Body of pancreas (tissue), 4 donors: ENCODE data around the gene WNT3. TPM values are rescaled to one million over a fixed set of nuclear protein-coding genes. Genes with fewer than 3 reads are reported as not detected.
"Not testable (repeated sequence)": the region's sequence is repeated elsewhere in the genome, so short reads cannot be mapped to it uniquely, and the experiment has no call there.

Experiments used
- ATAC-seq: fragments of 150-250 bp; one replicate; pipeline ENCODE4 v1.9.1; 2016
- DNase-seq, 4 donors: peaks; one replicate each; pipeline ENCODE4 v3.0.0-alpha.2; 2019
- H3K27ac ChIP-seq, 4 donors: fragments of 200-600 bp; sonication (generic); 1 replicate in 3 of 4; 2 replicates in 1 of 4; pipeline versions ENCODE4 v1.5.1 to v1.6.1; 2016 to 2019; ENCODE audit warnings: mild to moderate bottlenecking in 1 of 4, mixed read lengths in 1 of 4, moderate library complexity in 1 of 4
- H3K27me3 ChIP-seq, 2 donors: fragments of 200-600 bp; sonication (generic); one replicate each; pipeline ENCODE4 v1.6.0; 2016; ENCODE audit warnings: mild to moderate bottlenecking in 1 of 2
- H3K36me3 ChIP-seq, 2 donors: fragments of 200-600 bp; sonication (generic); replicated peaks in 1 of 2; 2 replicates each; pipeline ENCODE4 v1.5.1; 2016; ENCODE audit warnings: low read depth in 2 of 2; ENCODE audit not compliant: insufficient read depth in 1 of 2
- H3K4me1 ChIP-seq: fragments of 200-600 bp; sonication (generic); one replicate; pipeline ENCODE4 v1.6.0; 2016
- H3K4me3 ChIP-seq, 2 donors: fragments of 200-600 bp; sonication (generic); 1 replicate in 1 of 2; 2 replicates in 1 of 2; pipeline ENCODE4 v1.5.1; 2016 to 2019
- H3K9me3 ChIP-seq, 3 donors: fragments of 200-600 bp; sonication (generic); 1 replicate in 2 of 3; 2 replicates in 1 of 3; pipeline ENCODE4 v1.5.1; 2016
- POLR2A ChIP-seq, 3 donors: fragments of 450-650 bp; IDR thresholded peaks; one replicate each; pipeline ENCODE4 v1.6.1; 2016; ENCODE audit warnings: antibody characterized with exemption in 3 of 3, mild to moderate bottlenecking in 2 of 3
- WGBS, 2 donors: methylation state at CpG; one replicate each; pipeline ENCODE4 v1.1.5; 2017; 5-methylcytosine and 5-hydroxymethylcytosine counted together
- intact Hi-C: fragments of 100-400 bp; cut with DNase I; formaldehyde crosslinking; loops from one replicate; pipeline ENCODE4 v1.15.1; 2023
- total RNA-seq, 2 donors: library from RNA; depleted of rRNA; stranded (reverse); fragments of >200 nt; gene quantifications; one replicate each; pipeline ENCODE4 v1.1.0, GENCODE V29; 2016
- TF ChIP-seq, protein P1 (sequence below), 7 experiments: fragments of 450-650 bp in 4 of 7; fragments of 200-600 bp in 3 of 7; sonication (generic) in 3 of 7; IDR thresholded peaks; one replicate each; pipeline ENCODE4 v1.5.1; 2016 to 2019; ENCODE audit warnings: antibody characterized with exemption in 7 of 7

Gene WNT3
- total RNA-seq, 2 donors from 2014 or later: 0.26 to 1.6 TPM

DNA sequence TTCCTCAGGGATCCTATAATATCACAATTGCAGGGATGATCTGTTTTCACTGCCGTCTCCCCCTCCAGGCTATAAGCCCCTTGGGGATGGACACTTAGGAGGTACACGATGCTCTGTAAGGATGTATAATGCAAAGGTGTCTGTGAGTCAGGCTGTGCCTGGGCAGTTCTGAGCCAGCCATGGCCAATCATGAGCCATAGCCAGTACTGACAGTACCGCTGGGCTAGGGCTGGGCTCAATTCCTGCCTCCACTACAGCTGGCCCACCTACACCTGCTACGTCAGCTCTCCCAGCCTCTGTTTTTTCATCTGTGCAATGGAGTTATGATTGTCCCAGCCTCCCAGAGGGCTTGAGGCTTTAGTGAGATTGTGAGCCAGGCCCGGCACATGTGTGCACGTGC is 30.0 kb upstream of the WNT3 start:
- TF ChIP-seq POLR2A (IDR thresholded peaks at IDR 0.05): no peak
- TF ChIP-seq, protein P1, sequence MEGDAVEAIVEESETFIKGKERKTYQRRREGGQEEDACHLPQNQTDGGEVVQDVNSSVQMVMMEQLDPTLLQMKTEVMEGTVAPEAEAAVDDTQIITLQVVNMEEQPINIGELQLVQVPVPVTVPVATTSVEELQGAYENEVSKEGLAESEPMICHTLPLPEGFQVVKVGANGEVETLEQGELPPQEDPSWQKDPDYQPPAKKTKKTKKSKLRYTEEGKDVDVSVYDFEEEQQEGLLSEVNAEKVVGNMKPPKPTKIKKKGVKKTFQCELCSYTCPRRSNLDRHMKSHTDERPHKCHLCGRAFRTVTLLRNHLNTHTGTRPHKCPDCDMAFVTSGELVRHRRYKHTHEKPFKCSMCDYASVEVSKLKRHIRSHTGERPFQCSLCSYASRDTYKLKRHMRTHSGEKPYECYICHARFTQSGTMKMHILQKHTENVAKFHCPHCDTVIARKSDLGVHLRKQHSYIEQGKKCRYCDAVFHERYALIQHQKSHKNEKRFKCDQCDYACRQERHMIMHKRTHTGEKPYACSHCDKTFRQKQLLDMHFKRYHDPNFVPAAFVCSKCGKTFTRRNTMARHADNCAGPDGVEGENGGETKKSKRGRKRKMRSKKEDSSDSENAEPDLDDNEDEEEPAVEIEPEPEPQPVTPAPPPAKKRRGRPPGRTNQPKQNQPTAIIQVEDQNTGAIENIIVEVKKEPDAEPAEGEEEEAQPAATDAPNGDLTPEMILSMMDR (IDR thresholded peaks at IDR 0.05): no peak
- Histone ChIP-seq H3K4me3 (no peak overlapping the region), H3K27ac (no peak overlapping the region), H3K9me3 (peaks cover 0 to under 1% (median 0%) of the 10 kb centered on the region in 3 donors), H3K4me1 (peaks cover 12% of the 10 kb centered on the region), H3K27me3 (no peaks in the 10 kb centered on the region), H3K36me3 (no peaks in the 10 kb centered on the region)
- no peak for ATAC-seq
- no peak for DNase-seq
- intact Hi-C loops: no loop called here
- 80 to 89% methylated on average over 5 to 6 of the region's 6 CpGs for WGBS, 2 donors

DNA sequence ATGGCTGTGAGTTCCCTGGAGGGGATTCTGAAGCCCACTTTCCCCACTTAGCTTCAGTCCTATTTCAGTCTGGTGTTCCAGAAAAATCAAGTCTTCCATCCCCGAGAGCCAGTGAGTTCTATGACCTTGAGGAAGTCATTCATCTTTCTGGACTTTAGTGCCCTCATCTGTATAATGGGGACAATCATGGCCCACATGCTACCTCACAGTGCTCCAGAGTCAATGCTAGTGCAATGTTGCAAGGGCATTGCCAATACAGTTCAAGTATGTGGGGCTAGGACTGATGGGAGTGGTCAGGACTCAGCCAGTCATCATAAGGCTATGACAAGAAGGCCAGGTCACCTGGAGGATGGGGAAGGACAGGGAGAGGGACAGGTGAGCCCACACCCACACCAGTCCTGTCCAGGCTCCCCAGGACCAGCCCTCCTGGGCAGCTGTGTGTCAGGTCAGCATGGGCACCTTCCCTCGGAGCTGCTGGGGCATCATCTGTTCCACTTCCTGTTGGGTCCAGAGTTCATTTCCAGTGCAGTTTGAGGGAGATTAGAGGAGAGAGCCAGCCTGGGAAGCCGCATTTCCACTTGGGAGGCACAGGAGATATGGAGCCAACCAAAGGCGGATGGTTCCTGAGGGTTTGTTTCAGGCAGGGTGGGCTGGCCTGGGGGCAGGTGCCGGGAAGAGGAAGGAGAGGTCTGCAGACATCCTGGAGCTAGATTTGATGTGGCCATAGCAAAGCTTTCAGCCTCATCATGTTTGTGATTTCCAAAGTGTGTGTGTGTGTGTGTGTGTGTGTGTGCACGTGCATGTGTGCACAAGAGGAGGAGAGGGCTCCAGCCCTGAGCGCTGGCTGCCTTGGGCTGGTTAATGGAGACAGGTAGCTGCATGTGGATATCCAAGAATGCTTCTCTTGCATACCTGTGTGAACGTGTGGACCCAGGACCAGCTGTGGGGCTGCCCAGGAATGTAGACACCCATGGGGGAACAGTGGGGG is 29.0 kb upstream of the WNT3 start:
- TF ChIP-seq, protein P1 (IDR thresholded peaks at IDR 0.05): no peak
- no peak for TF ChIP-seq POLR2A (IDR thresholded peaks at IDR 0.05)
- peaks cover 0 to 9% (median 0%) of the 10 kb centered on the region in 3 donors for H3K9me3 ChIP-seq
- DNase-seq (no peak), ATAC-seq (no peak)
- H3K4me3 ChIP-seq: no peak overlapping the region
- H3K36me3 ChIP-seq: no peaks in the 10 kb centered on the region
- H3K4me1 ChIP-seq: peaks cover 12% of the 10 kb centered on the region
- 56 to 76% methylated on average over 3 to 8 of the region's 8 CpGs for WGBS, 2 donors
- H3K27me3 ChIP-seq: no peaks in the 10 kb centered on the region
- intact Hi-C loops: no loop called here
- no peak overlapping the region for H3K27ac ChIP-seq

DNA sequence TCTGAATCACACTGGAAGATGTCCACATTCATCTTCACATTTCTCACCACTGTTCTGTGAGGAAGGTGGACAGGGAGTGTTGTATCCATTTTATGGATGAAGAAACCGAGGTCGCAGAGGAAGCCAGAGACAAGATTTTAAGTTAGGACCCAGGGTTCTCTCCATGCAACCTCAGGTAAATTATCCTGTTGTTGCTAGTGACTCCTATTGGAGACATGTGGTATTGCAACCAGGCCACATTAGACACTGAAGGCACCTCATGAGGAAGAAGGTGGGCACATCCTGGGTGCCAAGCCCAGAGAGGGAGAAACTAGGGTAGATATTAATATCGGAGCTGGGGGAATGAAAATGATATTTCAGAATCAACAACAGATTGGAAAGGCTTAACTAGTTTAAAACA is 24.3 kb upstream of the WNT3 start:
- WGBS, 2 donors: 78 to 81% methylated on average over 3 of the region's 3 CpGs
- Histone ChIP-seq H3K36me3 (no peaks in the 10 kb centered on the region), H3K27ac (no peak overlapping the region), H3K27me3 (peaks cover 0 to 7% of the 10 kb centered on the region in 2 donors), H3K4me1 (peaks cover 7% of the 10 kb centered on the region), H3K4me3 (no peak overlapping the region), H3K9me3 (peaks cover 0 to 9% (median 0%) of the 10 kb centered on the region in 3 donors)
- ATAC-seq (no peak), DNase-seq (no peak)
- intact Hi-C loops: no loop called here
- no peak for TF ChIP-seq POLR2A (IDR thresholded peaks at IDR 0.05)
- TF ChIP-seq, protein P1 (IDR thresholded peaks at IDR 0.05): peak in 3 of 7 experiments; percentile 6 to 27 (median 19)

DNA sequence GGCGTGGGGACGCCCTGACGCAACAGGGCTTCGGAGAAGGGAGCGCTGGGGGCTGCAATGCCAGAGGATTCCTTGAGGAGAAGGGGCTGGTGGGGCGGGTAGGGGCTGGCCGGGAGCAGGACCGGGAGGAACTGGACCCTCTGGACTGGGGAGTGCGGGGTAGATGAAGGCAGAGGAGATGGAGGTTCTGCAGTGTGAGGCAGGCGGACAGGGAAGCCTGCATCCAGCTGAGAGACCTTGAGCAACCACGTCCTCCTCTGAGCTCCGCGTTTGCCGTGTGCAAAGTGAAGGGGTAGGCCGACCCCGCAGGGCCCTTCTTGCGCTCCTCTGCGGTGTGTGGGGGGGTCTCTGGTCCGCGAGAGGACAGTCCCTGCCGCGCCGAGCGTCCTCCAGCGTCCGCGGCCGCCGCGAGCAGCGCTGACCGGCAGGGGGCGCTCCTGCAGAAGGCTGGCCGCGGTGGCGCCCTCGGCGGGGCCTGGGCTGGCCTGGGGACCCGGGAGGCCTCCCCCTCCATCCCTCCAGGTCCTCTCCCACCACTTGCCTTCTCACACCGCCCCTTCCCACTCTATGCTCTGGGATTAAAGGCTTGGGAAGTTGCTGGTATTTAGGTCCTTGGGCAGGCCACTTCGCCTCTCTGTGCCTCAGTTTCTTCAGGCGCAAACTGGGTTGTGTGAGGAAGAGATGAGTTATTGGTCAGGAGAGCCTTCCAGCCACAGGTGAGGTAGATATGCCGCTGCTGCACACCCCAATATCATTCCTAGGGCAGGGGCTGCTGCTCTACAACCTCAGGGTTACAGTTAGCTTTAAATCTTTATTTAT is 23.3 kb upstream of the WNT3 start:
- intact Hi-C loops: no loop called here
- Histone ChIP-seq H3K36me3 (no peaks in the 10 kb centered on the region), H3K4me3 (no peak overlapping the region), H3K27me3 (peaks cover 0 to 7% of the 10 kb centered on the region in 2 donors), H3K9me3 (peaks cover 0 to 9% (median 0%) of the 10 kb centered on the region in 3 donors), H3K27ac (no peak overlapping the region), H3K4me1 (peaks cover 7% of the 10 kb centered on the region)
- ATAC-seq (peak; percentile 72), DNase-seq (peak in 2 of 4 donors; percentile 44 to 52)
- WGBS, 2 donors: 11 to 37% methylated on average over 14 to 43 of the region's 43 CpGs
- TF ChIP-seq, protein P1 (IDR thresholded peaks at IDR 0.05): peak; percentile 49 to 88 (median 76)
- TF ChIP-seq POLR2A (IDR thresholded peaks at IDR 0.05): no peak

DNA sequence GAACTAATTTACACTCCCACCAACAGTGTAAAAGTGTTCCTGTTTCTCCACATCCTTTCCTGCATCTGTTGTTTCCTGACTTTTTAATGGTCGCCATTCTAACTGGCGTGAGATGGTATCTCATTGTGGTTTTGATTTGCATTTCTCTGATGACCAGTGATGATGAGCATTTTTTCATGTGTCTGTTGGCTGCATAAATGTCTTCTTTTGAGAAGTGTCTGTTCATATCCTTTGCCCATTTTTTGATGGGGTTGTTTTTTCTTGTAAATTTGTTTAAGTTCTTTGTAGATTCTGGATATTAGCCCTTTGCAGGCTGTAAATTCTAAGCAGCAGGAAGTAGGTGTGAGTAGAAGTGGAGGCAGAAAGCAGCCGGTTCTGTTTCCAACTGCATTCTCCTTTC is 22.1 kb upstream of the WNT3 start:
- DNase-seq, H3K27me3 ChIP-seq, H3K36me3 ChIP-seq, H3K27ac ChIP-seq, intact Hi-C loops, H3K4me1 ChIP-seq, ATAC-seq, H3K9me3 ChIP-seq, H3K4me3 ChIP-seq: not testable (repeated sequence)
- 49 to 63% methylated on average over 3 of the region's 3 CpGs for WGBS, 2 donors
